CD4-positive, alpha-beta T cell treated with Interleukin-10 for 1 hour (primary cell): ENCODE data around the gene PCNT.
"Not testable (repeated sequence)": the region's sequence is repeated elsewhere in the genome, so short reads cannot be mapped to it uniquely, and the experiment has no call there.

ENCODE experiments used
- DNase-seq: peaks from one replicate; pipeline ENCODE4 v3.0.0-alpha.2; 2020

PCNT gene

GRCh38 chr21:46361935-46362334, 38.0 kb downstream of the PCNT start:
- DNase-seq = no peak

- no peak for DNase-seq
Observed at GRCh38 chr21:46362946-46363345, 39.0 kb downstream of the PCNT start.

GRCh38 chr21:46363698-46364097, 39.7 kb downstream of the PCNT start:
- no peak for DNase-seq

GRCh38 chr21:46366091-46366490, 42.1 kb downstream of the PCNT start:
- DNase-seq = no peak

- no peak for DNase-seq
Observed at GRCh38 chr21:46366561-46366960, 42.6 kb downstream of the PCNT start.

GRCh38 chr21:46366966-46367365, 43.0 kb downstream of the PCNT start:
- no peak for DNase-seq

GRCh38 chr21:46368533-46369285, 44.8 kb downstream of the PCNT start:
- peak; percentile 52 for DNase-seq

- no peak for DNase-seq
Observed at GRCh38 chr21:46369520-46370235, 45.7 kb downstream of the PCNT start.

GRCh38 chr21:46371204-46372013, 47.5 kb downstream of the PCNT start:
- no peak for DNase-seq

GRCh38 chr21:46372014-46372485, 48.1 kb downstream of the PCNT start:
- no peak for DNase-seq

GRCh38 chr21:46372947-46373346, 49.0 kb downstream of the PCNT start:
- not testable (repeated sequence) for DNase-seq

GRCh38 chr21:46374761-46375389, 50.9 kb downstream of the PCNT start:
- DNase-seq = no peak

GRCh38 chr21:46375560-46376230, 51.7 kb downstream of the PCNT start:
- DNase-seq = no peak

GRCh38 chr21:46376231-46376628, 52.3 kb downstream of the PCNT start:
- no peak for DNase-seq

GRCh38 chr21:46376856-46377453, 53.0 kb downstream of the PCNT start:
- DNase-seq = no peak

- no peak for DNase-seq
Observed at GRCh38 chr21:46377789-46378188, 53.8 kb downstream of the PCNT start.

GRCh38 chr21:46379105-46379504, 55.1 kb downstream of the PCNT start:
- no peak for DNase-seq

- no peak for DNase-seq
Observed at GRCh38 chr21:46379691-46380090, 55.7 kb downstream of the PCNT start.

GRCh38 chr21:46381541-46381940, 57.6 kb downstream of the PCNT start:
- no peak for DNase-seq

- DNase-seq = no peak
Observed at GRCh38 chr21:46384556-46384955, 60.6 kb downstream of the PCNT start.

GRCh38 chr21:46385846-46386733, 62.1 kb downstream of the PCNT start:
- DNase-seq = no peak
